Activated CD8-positive, alpha-beta memory T cell treated with anti-CD3 and anti-CD28 coated beads for 36 hours (primary cell): ENCODE results near the gene PGAM2. TPM values are rescaled to one million over a fixed set of nuclear protein-coding genes. Genes with fewer than 3 reads are reported as not detected.

Experiments
- CTCF ChIA-PET: fragments of 350-600 bp; sonication (Branson Sonifier 250); formaldehyde crosslinking; loops from one replicate; lab custom pipeline; 2021; ENCODE audit warnings: antibody characterized with exemption; lab: Charles Lee
- POLR2A ChIA-PET: fragments of 350-600 bp; sonication (Branson Sonifier 250); formaldehyde crosslinking; loops from one replicate; lab custom pipeline; 2021; ENCODE audit warnings: antibody characterized with exemption; lab: Charles Lee
- total RNA-seq, 2 experiments: library from RNA; stranded (reverse); gene quantifications; one replicate each; pipeline ENCODE4 v1.2.3, GENCODE V29; 2021

The PGAM2 gene
- total RNA-seq, 2 experiments from 2014 or later = not detected

DNA sequence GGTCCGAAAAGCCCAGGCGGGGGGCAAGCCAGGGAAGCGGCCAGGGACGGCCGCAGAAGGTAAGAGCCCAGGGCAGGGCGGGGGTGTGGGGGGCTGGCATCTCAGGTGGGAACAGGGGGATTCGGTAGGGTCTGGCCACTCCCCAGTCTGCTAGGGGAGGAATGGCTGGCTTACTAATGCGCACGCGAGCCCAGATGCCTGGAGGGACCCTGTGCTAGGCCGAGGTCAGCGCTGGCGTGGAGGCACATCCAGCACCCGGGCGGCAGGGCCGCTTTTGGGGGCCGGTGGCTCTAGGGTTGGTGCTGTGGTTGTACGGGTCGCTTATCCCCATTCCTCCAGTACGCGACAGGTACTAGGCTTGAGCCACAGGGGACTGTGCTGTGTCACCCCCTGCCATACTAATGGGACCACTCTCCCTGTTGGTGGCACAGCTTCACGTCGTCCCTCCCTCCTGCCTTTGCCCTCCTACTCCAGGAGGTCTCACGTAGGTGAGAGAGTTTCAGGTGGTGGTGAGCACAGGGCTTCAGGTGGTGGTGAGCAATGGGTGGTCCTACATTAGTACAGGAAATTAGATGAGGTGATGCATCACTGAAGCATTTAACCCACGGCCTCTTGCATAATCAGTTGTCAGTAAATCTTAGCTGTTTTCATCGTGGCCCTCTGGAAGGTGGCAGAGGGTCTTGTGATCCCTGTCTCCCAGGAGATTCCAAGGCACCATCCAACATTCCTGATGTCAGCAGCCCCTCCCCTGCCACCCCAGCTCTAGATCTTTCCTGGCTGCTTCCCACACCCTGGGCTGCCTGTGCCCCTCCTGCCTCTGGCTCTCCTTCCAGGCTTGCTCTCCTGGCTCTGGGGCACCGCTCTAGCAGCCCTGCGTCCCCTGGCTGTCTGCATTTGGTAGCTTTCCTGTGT, 39.7 kb upstream of the PGAM2 start:
- POLR2A ChIA-PET = interaction anchor here (0.7 to 1.6 kb wide), 3 partner anchors 13 to 20 kb away, joined by 3 to 4 read pairs (median 3); no protein-coding TSS in a partner anchor
- CTCF ChIA-PET = interaction anchor here (1.0 kb wide), 1 partner anchor 18 kb away, joined by 3 read pairs; the partner anchor contains the start of gene POLD2

DNA sequence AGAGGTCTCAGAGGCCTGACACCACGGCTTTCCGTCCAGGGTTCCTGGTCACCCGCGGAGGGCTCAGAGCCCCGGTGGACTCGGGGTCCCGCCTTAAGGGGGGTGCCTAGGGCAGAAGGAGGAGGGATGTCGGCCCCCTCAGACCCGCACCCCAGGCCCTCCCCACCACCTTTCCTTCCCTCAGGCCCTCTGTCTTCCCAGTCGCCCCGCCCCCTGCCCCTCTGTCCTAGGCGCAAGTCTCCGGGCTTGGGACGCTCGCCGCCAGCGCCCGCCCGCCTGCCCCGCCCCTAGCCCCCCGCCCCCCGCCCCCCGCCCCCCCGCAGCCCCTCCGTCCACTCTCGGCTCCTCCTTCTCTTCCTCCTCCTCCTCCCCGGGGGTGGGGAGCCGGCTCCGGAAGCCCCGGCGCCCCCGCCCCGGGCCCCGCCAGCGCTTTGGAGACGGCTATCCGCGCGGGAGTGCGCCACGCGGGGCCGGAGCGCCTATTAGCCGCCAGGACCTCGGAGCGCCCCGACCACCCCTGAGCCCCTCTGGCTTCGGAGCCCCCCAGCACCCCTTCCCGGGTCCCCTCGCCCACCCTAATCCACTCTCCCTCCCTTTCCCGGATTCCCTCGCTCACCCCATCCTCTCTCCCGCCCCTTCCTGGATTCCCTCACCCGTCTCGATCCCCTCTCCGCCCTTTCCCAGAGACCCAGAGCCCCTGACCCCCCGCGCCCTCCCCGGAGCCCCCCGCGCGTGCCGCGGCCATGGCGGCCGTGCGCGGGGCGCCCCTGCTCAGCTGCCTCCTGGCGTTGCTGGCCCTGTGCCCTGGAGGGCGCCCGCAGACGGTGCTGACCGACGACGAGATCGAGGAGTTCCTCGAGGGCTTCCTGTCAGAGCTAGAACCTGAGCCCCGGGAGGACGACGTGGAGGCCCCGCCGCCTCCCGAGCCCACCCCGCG, 38.8 kb upstream of the PGAM2 start, which contains the start of gene AEBP1:
Gene AEBP1 (plus strand): TSS at position 423 of the 937 bp plus-strand sequence. CDS start 321 bp downstream, at position 744.
- CTCF ChIA-PET = no interaction called here
- POLR2A ChIA-PET = interaction anchor here (0.7 to 1.6 kb wide), 2 partner anchors 18 to 21 kb away, joined by 3 to 4 read pairs; no protein-coding TSS in a partner anchor

DNA sequence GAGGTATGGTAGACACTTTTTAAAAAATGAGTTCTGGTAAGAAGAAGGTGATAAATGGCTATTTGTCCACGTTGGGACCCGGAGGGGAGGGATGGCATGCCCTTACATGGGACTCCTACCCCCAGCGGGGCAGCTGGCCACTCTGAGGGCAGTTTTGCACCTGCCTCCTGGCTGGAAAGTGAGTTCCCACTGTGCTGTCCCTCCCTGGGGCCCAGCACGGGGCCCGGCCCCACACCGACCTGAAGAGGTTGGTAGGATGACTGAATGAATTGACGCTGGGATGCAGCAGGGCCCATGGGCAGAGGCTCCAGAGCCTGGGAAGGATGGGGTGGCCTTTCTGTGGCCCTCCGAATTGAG, 38.2 kb upstream of the PGAM2 start:
- ChIA-PET CTCF (no interaction called here), POLR2A (no interaction called here)

DNA sequence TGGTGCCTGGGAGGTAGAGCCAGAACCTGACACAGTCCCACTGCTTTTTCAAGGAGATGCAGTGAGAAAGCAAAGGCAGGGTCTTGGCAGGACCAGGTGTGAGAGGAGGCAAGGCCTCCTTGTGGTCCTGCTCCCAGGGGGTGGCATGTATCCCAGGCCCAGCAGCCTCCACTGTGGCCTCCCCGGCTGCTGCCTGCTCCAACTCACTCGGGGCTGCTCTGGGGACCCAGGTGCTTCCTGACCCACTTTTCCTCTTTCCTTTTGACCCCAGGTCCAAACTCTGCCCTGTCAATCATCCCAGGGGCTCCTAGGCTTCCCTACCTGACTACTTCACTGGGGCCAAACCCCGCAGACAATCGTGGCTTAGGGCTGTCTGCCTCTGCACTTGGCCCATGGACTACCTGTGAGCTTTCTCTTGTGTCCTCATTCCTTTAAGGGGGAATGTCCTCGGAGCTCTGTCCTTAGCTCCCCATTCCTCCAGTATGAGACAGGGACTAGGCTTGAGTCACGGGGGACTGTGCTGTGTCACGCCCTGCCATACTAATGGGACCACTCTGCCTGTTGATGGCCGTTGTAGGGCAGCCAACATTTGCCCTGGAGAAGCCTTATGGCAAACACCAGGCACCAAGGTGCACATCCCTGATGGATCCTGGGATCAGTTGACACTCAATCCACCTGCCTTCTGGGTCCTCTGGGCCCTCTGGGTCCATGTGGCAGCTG, 37.6 kb upstream of the PGAM2 start:
- POLR2A ChIA-PET = no interaction called here
- CTCF ChIA-PET = no interaction called here

DNA sequence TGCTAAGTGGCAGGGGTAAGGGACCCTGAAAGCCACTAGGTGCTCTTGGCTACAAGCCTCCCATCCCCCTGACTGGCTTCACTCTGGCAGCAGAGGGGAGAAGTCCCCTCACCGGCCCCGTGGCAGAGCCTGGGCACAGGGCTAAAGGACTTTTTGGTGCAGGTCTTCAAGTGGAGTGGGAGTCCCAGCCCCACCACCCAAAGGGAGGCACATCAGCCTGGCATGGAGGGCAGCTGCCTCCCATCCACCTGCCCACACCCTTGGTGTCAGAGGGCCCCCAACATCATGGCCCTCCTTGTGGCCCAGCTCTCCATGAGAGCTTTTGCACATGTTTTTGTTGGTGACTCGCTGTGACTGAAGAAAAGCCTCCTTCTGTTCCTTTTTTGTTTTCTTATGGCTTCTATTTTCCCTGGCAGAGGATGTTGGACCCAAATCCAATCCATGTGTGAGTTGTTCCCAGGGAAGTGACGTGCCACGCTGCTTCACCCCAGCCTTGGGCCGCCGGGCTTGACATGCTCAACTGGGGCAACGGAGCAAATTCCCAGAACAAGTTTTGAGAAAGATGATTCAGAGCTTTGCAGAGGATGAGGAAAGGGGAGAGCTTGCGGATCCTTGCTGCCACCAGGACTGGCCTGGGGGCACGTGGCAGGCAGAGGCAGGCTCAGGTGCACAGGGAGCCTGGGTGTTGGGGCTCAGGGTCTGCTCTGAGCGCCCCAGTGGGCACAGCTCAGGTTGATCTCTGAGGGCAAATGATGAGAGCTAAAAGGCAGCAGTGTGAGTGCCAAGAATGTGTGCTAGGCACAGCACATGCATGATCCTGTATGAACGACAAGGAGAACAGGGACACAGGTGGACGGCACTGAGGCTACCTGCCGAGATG, 36.8 kb upstream of the PGAM2 start:
- POLR2A ChIA-PET = no interaction called here
- CTCF ChIA-PET = no interaction called here

DNA sequence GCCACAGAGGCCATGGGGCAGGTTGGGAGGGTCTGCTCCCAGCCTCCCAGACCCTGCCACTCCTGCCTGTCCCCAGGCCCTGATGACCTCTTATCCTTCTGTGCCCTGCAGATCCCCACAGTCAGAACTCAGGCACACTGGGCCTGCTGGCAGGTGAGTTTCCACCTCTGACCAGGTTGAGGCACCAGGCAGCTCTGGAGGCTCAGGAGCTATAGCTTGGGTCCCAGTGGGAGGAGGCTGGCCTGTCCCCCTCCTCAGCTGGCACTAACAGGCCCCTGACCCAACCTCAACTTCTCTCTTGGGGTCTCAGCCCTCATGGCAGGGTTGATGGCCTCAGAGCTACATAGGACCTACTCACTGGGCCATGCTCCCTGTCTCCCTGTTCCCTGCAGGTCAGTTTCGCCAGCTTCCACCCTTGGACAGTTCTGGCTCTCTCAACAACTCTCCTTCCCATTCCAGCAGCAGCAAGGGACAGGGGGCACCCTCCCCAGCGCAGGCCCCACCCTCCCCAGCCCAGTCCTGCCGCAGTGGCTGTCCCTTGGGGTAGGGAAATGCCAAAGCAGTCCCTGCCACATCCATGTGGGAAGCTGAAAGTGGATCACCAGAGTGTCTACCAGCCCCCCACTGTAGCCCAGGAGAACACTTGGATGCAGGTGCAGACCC, 36.1 kb upstream of the PGAM2 start:
- CTCF ChIA-PET = no interaction called here
- POLR2A ChIA-PET = no interaction called here

DNA sequence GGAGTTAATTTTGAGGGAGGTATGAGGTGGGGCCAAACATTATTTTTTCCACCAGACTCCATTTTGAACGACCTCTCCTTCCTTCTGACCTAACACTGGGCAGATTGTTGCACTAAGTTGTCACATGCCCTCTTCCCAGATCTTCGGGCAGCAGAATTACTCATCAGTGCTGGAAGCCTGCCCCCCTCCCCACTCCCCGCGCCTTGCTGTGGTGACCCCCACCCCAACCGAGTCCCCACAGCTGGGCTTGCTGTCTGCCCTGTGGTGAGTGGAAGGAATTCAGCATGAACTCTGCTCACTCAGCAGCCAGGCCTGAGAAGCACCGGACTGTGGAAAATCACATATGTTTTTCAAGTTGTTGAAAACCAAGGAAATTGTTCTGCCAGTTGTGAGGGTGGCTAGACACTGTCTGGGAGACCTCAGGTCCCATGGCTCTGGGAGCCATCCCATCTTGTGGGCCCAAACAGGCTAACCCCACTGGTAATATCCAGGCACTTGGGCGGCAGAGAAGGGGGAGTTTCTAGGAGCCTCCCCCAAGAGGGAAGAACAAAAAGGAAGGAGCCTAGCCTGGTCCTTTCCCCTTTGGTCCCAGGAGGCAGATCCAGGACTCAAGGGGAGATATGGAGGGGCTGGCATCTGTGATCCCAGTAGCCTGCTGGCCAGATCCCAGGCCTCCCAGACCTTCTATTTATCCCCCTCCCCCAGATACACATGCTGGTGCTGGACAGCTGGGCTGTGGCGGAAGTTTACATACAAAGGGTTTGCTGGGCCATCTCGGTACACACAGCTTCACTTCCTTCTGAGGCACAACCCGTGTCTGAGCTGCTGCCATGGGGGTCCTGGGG, 35.3 kb upstream of the PGAM2 start:
- POLR2A ChIA-PET = no interaction called here

DNA sequence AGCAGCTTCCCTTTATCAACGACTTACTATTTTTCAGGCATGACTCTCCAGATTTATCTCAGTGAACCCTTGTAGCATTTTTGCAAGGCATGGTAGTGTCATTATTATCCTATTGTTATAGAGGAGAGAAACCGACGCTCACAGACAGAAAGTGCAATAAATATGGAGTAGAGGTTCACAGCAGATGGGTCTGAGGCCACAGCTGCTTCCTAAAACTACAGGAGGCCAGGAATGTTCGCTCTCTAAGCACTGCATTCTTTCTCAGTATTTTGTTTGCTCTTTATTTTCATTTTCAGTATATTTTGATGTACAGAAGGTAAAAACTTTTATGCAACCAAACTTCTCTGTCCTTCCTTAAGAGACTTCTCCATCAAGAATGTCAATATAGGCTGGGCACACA, 34.3 kb upstream of the PGAM2 start:
- CTCF ChIA-PET = no interaction called here
- POLR2A ChIA-PET = no interaction called here

More for the DNA sequence above, 35.3 kb upstream of the PGAM2 start:
- CTCF ChIA-PET = no interaction called here

DNA sequence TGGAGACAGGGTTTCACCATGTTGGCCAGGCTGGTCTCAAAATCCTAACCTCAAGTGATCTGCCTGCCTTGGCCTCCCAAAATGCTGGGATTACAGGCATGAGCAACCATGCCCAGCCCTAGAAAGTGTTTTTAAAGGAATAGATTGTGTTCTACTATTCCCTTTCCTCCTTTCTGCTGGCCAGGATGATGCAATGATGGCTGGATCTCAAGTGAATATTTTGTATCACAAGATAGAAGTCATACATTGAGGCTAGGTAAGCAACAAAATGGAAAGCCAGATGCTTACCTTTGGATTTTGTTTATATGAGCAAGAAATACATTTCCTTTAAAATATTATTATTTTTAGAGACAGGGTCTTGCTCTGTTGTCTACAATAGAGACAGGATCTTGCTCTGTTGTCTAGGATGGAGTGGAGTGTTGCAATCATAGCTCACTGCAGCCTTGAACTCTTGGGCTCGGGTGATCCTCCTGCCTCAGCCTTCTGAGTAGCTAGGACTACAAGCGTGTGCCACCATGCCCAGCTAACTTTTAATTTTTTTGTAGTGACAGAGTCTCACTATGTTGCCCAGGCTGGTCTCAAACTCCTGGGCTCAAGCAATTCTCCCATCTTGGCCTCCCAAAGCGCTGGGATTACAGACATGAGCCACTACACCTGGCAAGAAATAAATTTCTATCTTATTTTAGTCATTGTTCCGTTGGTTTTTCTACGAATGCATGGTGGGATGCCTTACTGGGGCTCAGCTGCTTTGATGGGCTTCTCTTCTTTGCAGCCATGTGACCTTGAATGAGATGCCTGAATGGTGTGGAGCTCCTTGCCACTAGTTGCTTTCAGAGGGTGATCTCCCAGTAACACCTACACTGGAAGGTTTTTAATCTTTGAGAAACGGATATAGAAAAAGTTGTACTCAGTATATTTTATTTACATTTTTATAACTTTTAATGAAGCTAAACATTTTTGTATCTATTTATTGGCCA, 33.0 kb upstream of the PGAM2 start:
- POLR2A ChIA-PET = no interaction called here

DNA sequence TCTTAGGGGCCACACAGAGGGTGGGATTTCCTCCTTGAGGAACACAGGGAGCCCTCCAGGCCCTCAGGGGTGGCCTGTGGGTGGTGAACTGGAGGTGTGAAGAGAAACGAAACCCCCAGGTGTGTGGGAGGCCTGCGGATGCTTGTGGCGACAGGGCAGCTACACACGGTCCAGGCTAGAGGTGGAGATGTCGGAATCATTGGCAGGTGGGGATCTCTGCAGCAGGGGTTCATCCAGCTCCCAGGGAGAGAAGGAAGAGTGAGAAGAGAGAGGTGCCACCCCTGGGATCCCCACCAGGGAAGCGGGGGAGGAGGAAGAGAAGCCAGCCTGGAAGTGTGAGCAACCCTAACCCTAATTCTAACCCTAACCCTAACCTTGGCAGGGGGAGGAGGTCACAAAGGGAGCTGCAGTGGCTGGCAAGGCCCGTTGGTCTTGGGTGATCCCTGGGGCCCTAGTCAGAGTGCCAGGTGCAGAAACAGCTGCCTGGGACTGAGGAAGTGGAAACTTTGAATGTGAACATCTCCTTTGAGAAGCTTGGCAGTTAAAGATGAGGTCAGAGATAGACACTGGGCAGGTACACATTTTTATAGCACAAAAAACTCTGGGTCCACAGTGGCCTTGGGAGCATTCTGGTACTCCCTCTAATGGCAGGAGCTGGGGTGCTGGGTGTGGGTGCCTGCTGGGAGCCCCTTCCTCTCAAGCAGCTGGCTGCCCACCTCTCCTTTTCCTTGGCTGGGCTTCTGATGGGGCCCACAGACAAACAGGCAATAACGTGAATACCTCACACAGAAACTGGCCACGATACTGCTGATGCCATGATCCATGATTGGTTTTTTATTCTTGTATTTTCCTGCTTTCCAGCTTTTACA, 31.9 kb upstream of the PGAM2 start:
- POLR2A ChIA-PET = interaction anchor here (0.5 kb wide), 1 partner anchor 16 kb away, joined by 6 read pairs; no protein-coding TSS in a partner anchor
- CTCF ChIA-PET = interaction anchor here (0.6 to 0.8 kb wide), 2 partner anchors 365 to 554 kb away, joined by 3 read pairs; no protein-coding TSS in a partner anchor

More for the DNA sequence above, 33.0 kb upstream of the PGAM2 start:
- CTCF ChIA-PET = interaction anchor here (0.6 to 0.9 kb wide), 3 partner anchors 17 to 553 kb away, joined by 3 read pairs; no protein-coding TSS in a partner anchor

DNA sequence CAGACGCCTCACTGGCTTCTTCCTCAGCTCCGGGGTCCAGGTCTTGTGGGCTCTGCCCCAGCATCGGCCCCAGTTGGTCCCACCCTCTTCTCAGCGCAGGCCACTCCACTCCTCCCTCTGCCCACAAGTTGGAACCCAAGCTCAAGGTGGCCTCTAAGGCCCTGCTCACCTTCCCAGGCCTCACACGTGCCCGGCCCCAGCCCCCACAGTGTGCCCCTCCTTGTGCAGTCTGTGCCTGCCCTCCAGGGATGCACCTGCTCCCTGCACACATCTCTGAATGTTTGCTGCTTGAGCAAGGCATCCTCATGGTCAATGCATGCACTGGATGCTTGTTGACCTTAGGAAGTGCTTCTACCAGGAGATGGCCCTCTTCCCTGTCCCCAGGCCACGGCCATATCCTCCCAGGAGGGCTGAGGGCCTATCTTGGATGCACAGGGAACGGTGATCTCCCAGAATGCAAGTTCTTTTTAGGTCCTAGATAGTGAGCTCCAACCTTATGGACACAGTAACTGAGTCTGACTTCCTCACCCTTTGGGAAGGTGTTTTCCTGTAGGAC, 31.0 kb upstream of the PGAM2 start:
- CTCF ChIA-PET = no interaction called here
- POLR2A ChIA-PET = no interaction called here

DNA sequence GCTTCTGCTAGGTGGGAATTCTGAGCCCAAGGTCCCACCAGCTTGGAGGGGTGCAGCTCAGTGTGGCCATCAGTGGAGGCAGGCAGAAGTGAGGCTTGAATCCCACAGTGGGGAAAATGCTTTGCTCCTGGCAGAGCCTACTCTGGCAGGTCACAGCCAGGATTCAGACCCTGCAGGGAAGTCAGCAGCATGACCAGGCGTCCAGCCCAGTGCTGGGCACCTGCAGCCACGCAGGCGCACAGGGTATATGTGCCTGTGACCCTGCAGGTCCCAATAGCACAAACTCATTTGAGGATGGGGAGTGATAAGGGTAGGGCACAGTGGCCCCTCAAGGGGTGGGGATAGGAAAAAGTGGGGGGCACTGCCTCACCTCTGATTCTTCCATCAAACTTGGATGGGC, 30.4 kb upstream of the PGAM2 start:
- CTCF ChIA-PET = no interaction called here
- POLR2A ChIA-PET = no interaction called here

DNA sequence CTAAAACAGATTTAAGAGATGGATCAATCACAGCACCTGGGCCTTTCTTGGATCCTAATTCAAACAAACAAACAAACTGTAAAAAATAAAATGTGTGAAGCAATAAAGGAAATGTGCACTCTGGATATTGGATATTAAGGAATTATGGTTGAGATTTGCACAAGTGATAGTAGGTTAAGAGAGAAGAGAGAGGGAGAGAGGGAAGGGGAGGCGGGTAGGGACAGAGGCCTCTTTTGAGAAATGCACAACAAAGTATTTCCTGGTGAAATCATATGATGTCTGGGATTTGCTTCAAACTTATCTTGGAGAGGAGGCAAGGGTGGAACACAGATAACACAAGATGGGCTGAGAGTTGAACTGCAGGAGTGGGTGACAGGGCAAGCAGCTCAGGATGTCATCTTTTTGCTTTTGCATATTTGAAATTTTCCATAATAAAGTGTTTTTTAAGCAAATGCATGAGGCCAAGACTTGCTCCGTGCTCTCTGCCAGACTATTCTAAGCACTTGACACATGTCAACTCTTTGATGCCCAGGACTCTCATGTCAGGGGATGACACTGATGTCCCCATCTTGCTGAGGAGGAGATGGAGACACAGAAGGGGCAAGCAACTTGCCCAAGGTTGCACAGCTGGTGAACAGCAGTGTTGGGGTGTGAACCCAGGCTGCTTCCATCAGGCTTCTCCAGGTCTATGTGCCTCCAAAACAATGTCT, 29.7 kb upstream of the PGAM2 start:
- CTCF ChIA-PET = no interaction called here

DNA sequence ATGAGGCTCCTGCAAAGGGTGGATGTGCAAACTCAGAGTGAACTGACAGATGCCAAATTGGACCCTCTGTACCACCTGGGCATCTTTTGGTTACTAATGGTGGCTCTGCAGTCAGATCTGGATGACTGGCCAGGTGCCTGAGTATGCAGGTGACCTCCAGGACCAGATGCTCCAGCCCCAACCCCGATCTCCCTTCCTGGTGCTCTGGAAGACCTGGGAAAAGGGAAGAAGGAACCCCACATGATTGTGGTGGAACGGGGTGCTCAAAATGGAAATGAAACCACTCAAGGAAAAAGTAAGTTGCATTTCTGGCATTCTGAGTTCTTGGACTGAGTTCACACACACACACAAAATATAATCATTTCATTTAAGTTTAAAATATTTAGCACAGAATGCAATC, 29.0 kb upstream of the PGAM2 start:
- CTCF ChIA-PET = no interaction called here
- POLR2A ChIA-PET = no interaction called here

More for the DNA sequence above, 29.7 kb upstream of the PGAM2 start:
- POLR2A ChIA-PET = no interaction called here
